Measurements from ENCODE around the gene F10.

F10 gene

DNA sequence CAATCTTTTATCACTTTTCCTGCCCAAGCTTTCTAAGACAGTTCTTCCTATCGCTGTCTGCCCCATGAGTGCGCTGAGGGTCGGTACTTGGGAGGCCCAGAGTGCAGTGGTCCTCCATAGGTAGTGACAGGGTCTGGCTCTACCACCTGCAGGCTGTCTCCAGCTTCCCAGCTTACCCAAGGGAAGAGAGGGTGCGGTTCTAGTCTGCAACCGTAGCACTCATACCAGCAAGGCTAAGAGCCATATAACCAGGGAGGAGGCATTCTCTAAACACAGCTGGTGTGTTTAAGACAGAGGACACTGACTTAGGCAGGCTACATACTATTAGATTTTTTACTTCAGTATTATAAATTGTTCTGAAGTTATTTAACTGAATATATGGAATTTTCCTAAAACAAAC, 44.1 kb downstream of the F10 start:
- Mint-ChIP-seq H3K27ac (no peak overlapping the region), H3K4me3 (no peak overlapping the region), H3K27me3 (peaks cover 3% of the 10 kb centered on the region), H3K36me3 (ENCODE audit: low read depth) (peaks cover 32% of the 10 kb centered on the region), H3K9me3 (peaks cover 7% of the 10 kb centered on the region), H3K4me1 (ENCODE audit: low read depth) (peaks cover 24% of the 10 kb centered on the region)

DNA sequence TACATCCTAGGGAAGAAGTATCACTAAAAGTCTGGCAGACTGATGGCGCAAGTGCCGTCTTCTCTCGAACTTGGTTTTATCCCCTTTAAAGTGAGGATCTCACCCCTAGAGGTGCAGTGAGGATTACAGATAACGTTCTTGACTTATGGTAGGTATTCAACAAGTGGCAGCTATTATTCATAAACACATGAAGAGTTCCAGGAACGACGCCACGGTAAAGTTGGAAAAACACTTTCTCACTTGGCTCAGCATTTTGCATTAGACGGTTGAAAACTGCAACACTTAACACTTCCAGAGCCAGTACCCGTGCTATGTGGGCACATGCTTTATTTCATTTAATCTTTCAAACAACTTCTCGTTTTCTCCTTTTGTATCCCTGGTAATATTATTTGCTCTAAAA, 44.6 kb downstream of the F10 start:
- Mint-ChIP-seq H3K27me3 (peaks cover 3% of the 10 kb centered on the region), H3K27ac (no peak overlapping the region), H3K4me3 (no peak overlapping the region), H3K36me3 (ENCODE audit: low read depth) (peaks cover 35% of the 10 kb centered on the region), H3K4me1 (ENCODE audit: low read depth) (peaks cover 24% of the 10 kb centered on the region), H3K9me3 (peaks cover 7% of the 10 kb centered on the region)

DNA sequence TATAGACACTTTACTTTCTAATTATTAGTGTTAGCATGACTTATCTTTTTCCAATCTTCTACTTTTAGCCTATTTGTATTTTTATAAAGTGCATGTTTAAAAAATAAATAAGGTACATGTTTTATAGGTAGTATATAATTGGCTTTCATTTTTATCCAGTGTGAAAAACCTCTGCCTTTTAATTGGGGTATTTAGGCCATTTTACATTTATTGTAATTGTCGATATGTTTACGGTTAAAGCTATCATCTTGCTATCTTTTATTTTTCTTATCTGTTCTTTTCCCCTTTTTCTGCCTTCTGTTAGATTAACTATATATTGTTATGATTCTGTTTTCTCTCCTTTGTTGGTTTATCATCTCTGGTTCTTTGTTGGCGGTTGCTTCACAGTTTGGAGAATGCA, 45.0 kb downstream of the F10 start:
- peaks cover 7% of the 10 kb centered on the region for H3K9me3 Mint-ChIP-seq
- no peak overlapping the region for H3K4me3 Mint-ChIP-seq
- peaks cover 3% of the 10 kb centered on the region for H3K27me3 Mint-ChIP-seq
- H3K36me3 Mint-ChIP-seq (ENCODE audit: low read depth): peaks cover 38% of the 10 kb centered on the region
- H3K27ac Mint-ChIP-seq: no peak overlapping the region
- H3K4me1 Mint-ChIP-seq (ENCODE audit: low read depth): peaks cover 24% of the 10 kb centered on the region

DNA sequence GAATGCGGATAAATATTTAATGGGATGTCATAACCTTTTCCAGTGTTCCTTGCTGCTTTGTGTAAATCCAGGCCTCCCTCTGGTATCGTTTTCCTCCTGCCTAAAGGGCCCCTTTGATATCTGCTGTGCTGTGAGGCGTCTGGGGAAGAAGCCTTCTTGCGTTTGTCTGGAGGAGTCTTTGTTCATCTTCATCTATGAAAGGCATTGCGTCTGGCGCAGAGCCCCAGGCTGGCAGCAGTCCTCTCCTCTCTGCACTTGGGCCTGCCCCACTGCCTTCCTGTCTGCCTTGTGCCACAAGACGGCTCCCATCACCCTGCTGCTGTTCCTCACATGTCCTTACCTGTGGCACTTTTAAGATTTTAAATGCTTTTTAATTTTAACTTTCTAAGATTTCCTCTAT, 45.6 kb downstream of the F10 start:
- Mint-ChIP-seq H3K4me3 (no peak overlapping the region), H3K4me1 (ENCODE audit: low read depth) (peaks cover 21% of the 10 kb centered on the region), H3K36me3 (ENCODE audit: low read depth) (peaks cover 38% of the 10 kb centered on the region), H3K27ac (no peak overlapping the region), H3K27me3 (peaks cover 3% of the 10 kb centered on the region), H3K9me3 (peaks cover 7% of the 10 kb centered on the region)

DNA sequence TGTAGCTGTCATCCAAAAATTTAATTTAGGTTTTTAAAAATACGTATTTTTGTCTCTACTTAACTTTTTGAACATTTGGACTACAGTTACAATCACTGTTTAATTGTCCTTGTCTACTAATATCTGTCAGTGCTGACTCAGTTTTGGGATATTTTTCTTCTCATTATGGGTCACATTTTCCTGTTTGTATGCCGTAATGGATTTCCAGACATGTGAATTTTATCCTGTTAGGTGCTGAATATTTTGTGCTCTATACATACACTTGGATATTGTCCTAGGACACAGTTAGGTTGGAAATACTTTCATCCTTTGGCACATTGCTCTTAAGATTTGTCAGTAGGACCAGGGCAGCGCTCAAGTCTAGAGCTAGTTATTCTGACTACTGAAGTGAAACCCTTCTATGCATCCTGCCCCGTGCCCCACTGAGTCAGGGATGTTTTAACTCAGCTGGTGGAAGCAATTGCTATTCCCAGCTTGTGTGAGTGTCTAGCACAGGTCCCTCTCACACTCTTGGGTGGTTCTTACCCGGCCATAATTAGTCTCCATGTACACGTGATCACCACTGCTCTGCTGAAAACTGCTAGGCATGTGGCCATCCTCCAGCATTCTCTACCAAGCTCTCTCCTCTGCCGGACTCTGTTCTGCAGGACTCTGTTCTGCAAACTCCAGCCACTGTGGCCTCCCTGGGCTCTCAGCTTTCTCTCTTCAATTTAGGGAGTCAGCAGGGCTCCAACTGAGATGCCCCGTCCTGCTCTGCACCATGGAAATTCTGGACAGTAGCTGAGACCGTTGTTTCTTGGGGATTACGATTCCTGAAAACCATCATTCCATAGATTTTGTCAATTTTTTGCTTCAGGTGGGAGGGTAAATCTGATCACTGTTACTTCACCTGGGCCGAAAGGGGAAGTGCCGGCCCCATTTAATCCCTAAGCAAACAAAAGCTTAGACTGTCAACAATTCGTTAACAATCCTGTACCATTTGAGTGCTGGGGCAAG, 47.0 kb downstream of the F10 start:
- no peak overlapping the region for H3K4me3 Mint-ChIP-seq
- H3K9me3 Mint-ChIP-seq: peaks cover 7% of the 10 kb centered on the region
- H3K4me1 Mint-ChIP-seq (ENCODE audit: low read depth): peaks cover 16% of the 10 kb centered on the region
- H3K27me3 Mint-ChIP-seq: no peaks in the 10 kb centered on the region
- H3K27ac Mint-ChIP-seq: no peak overlapping the region
- H3K36me3 Mint-ChIP-seq (ENCODE audit: low read depth): peaks cover 43% of the 10 kb centered on the region

DNA sequence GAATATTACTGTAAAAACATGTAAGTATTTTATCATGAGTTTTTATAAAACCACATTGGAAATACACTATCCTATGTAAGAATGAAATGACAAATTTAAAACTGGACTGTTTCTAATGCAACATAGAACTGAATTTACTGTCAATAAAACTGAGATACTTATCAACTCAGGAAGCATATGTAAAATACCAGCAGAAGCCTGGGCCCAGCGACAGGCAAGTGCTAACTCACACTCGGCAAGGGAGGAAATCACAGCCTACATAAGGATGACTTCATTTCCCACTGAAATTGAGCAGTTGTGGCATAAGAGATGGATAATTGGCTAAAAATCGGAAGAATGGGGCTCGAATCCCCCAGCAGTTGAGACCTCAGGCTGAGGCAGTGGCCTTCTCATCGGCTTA, 47.9 kb downstream of the F10 start:
- Mint-ChIP-seq H3K27ac (no peak overlapping the region), H3K36me3 (ENCODE audit: low read depth) (peaks cover 51% of the 10 kb centered on the region)

DNA sequence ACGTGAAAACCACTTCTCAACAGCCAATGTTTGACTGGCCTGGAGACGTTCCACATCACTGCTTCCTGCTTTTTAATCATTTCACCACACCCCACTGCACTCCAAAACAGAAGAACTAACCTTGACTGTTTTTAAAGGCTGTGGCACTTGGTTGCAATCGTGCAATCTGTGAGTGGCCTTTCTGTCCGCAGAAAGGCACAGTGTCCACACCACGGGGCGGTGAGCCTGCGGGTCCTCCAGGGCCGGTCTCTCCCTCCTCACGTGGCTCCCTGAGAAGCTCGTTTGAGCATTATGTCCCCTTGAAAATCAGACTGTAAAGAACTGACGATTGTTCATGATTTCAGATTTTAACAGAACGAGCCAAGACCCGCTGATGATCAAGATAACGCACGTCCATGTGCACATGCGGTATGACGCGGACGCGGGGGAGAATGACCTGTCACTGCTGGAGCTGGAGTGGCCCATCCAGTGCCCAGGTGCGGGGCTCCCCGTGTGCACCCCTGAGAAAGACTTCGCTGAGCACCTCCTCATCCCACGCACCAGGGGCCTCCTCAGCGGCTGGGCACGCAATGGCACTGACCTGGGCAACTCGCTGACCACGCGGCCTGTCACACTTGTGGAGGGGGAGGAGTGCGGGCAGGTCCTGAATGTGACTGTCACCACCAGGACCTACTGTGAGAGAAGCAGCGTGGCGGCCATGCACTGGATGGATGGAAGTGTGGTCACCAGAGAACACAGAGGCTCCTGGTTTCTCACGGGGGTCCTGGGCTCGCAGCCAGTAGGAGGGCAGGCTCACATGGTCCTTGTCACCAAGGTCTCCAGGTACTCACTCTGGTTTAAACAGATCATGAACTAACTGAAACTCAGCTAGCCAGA, 48.9 kb downstream of the F10 start:
- H3K9me3 Mint-ChIP-seq: peaks cover 7% of the 10 kb centered on the region
- H3K4me3 Mint-ChIP-seq: no peak overlapping the region
- H3K4me1 Mint-ChIP-seq (ENCODE audit: low read depth): peaks cover 11% of the 10 kb centered on the region
- H3K36me3 Mint-ChIP-seq (ENCODE audit: low read depth): peaks cover 58% of the 10 kb centered on the region
- no peaks in the 10 kb centered on the region for H3K27me3 Mint-ChIP-seq
- no peak overlapping the region for H3K27ac Mint-ChIP-seq

More for the DNA sequence above, 47.9 kb downstream of the F10 start:
- Mint-ChIP-seq H3K4me3 (no peak overlapping the region), H3K9me3 (peaks cover 7% of the 10 kb centered on the region), H3K4me1 (ENCODE audit: low read depth) (peaks cover 16% of the 10 kb centered on the region), H3K27me3 (no peaks in the 10 kb centered on the region)

DNA sequence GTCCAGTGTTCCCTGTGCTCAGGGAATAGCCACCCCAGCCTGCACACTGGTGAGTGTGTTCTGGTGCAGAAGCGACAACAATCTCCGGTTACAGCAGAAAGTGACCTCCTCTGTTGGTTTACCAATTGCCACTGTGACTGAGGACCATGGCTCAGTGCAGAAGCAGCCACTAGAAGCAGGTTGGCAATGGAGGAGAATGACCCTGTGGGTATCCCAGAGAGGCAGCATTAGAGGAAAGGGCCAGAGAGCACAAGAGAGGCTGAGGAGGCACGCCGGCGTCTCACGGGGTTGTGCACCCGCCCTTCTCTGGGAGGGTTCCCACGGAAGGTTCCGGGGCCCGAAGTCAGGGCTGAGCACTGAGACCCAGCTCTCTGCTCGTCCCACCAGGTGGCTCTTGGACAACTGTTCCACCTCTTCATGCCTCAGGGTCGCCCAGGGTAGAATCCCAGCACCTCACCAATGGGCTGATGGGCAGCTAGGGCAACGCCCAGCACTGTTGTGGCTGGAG, 49.9 kb downstream of the F10 start:
- H3K4me3 Mint-ChIP-seq: no peak overlapping the region
- no peaks in the 10 kb centered on the region for H3K27me3 Mint-ChIP-seq
- H3K9me3 Mint-ChIP-seq: peaks cover 7% of the 10 kb centered on the region
- H3K27ac Mint-ChIP-seq: no peak overlapping the region
- peaks cover 55% of the 10 kb centered on the region for H3K36me3 Mint-ChIP-seq (ENCODE audit: low read depth)
- peaks cover 9% of the 10 kb centered on the region for H3K4me1 Mint-ChIP-seq (ENCODE audit: low read depth)

DNA sequence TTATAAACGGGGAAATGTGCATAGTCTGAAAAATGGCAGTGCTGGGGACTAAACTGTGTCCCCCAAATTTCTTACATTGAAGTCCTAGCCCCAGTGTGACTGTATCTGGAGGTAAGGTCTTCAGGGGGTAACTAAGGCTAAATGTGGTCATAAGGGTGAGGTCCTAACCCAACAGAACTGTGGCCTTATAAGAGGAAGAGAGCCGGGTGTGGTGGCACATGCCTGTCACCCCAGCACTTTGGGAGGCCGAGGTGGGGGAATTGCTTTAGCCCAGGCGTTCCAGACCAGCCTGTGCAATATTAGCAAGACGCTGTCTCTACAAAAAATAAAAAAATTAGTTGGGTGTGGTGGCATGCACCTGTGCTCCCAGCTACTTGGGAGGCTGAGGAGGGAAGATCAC, 53.7 kb downstream of the F10 start:
- Mint-ChIP-seq H3K4me3 (no peak overlapping the region), H3K27ac (peak overlapping the region; percentile 17)

DNA sequence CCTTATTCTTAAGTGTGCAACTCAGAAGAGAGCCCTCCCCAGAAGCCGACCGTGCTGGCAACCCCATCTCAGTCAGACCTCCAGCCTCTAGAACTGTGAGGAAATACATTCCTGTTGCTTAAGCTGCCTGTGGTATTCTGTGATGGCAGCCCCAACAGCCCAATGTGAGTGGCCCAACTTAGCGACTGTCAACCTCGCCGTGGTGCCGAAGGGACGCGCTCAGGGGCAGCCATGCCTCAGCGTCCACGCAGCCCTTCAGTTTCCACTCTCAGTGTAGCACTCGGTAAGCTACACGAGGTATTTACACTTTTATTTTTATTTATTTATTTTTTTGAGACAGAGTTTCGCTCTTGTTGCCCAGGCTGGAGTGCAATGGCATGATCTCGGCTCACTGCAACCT, 54.2 kb downstream of the F10 start:
- Mint-ChIP-seq H3K9me3 (no peaks in the 10 kb centered on the region), H3K27me3 (no peaks in the 10 kb centered on the region), H3K4me1 (ENCODE audit: low read depth) (peaks cover 8% of the 10 kb centered on the region), H3K36me3 (ENCODE audit: low read depth) (peaks cover 64% of the 10 kb centered on the region), H3K4me3 (no peak overlapping the region), H3K27ac (no peak overlapping the region)

More for the DNA sequence above, 53.7 kb downstream of the F10 start:
- Mint-ChIP-seq H3K27me3 (no peaks in the 10 kb centered on the region), H3K9me3 (no peaks in the 10 kb centered on the region), H3K4me1 (ENCODE audit: low read depth) (peaks cover 8% of the 10 kb centered on the region), H3K36me3 (ENCODE audit: low read depth) (peaks cover 63% of the 10 kb centered on the region)

DNA sequence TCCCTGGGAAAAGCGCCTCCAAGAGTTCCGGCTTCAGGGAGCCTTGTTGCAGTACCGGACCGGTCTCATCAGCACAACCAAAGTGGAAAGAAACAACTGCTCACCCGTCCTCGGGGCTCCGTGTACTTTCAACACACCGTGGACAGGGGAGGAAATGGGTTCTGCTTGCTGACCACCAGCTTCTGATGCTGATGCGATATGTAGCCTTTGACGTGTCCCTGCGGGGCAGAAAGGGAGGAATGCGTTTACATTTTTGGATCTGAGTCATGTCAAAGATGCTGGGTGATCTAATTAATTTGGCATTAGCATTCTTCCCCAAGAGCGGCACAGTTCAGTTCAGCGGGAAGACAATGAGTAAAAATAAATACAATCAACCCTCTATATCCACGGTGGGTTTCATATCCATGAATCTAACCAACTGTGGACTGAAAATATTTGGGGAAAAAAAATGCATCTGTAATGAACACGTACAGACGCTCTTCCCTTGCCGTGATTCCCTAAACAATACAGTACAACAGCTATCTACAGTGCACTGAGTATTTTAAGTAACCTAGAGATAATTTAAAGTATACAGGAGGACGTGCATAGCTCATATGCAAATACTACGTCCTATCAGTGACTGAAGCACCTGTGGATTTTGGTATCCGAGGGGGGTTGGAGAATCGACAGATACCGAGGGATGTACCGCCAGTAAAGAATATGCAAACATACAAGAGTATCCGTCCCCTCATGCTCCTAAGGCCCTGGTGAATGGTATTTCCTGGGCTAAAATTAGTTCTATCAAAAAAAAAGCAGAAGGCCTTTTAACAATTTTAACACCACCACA, 55.7 kb downstream of the F10 start:
- no peak overlapping the region for H3K27ac Mint-ChIP-seq
- no peak overlapping the region for H3K4me3 Mint-ChIP-seq
- peaks cover 13% of the 10 kb centered on the region for H3K4me1 Mint-ChIP-seq (ENCODE audit: low read depth)
- H3K27me3 Mint-ChIP-seq: no peaks in the 10 kb centered on the region
- no peaks in the 10 kb centered on the region for H3K9me3 Mint-ChIP-seq
- peaks cover 69% of the 10 kb centered on the region for H3K36me3 Mint-ChIP-seq (ENCODE audit: low read depth)

DNA sequence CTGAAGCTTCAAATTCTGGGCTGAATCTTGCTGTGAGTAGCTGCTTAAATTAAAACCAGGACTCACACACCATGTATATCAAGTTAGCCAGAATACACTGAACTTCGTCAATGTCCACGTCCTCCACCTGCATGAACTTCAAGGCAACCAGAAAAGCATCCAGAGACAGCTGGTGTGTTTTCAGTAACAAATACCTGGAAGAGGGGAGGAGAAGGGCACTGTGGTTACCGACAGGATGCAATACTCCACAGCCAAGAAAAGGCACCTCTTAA, 56.2 kb downstream of the F10 start:
- H3K36me3 Mint-ChIP-seq (ENCODE audit: low read depth): peaks cover 74% of the 10 kb centered on the region
- H3K9me3 Mint-ChIP-seq: no peaks in the 10 kb centered on the region
- H3K4me3 Mint-ChIP-seq: no peak overlapping the region
- H3K27ac Mint-ChIP-seq: no peak overlapping the region
- no peaks in the 10 kb centered on the region for H3K27me3 Mint-ChIP-seq
- peaks cover 17% of the 10 kb centered on the region for H3K4me1 Mint-ChIP-seq (ENCODE audit: low read depth)

DNA sequence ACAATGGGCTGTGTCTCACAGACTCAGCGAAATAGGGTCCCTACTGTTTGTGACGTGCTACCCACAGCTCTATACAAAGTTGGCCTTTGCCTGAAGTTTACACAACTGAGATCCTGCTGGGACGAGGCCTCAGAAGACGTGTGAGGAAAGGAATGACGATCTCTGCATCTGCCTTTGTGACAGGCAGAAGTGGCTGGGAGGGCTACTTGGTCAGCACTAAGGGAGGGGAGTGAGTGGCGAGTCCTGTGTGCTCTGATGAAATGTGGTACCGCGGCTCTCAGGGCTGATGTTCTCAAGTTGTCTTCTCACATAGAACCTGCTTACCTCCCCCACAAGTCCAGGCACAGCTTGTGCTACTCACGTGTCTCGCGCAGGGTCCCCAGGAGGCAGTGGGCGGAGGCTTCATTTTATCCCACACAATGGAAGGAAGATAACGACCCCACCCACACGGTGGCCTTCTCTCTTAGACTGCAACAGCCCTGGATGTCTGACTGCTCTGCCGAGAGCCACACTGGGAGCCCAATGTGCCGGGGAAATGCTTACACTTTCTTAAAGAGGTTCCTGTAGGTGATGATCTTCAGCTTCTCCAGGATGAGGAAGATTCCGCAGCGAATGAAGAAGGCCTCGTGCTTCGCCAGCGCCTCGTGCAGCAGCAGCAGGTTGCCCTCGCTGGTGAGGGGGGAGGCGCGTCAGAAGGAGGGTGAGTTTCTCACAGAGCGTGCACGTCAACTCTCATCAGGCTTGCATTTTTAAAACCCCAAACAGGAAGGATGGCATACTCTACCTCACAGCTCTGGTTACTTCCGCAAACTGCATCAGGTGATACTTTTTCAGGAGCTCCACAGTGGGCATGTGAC, 57.0 kb downstream of the F10 start:
- Mint-ChIP-seq H3K36me3 (ENCODE audit: low read depth) (peaks cover 73% of the 10 kb centered on the region), H3K27ac (no peak overlapping the region), H3K27me3 (no peaks in the 10 kb centered on the region), H3K4me1 (ENCODE audit: low read depth) (peaks cover 17% of the 10 kb centered on the region), H3K9me3 (no peaks in the 10 kb centered on the region), H3K4me3 (no peak overlapping the region)

DNA sequence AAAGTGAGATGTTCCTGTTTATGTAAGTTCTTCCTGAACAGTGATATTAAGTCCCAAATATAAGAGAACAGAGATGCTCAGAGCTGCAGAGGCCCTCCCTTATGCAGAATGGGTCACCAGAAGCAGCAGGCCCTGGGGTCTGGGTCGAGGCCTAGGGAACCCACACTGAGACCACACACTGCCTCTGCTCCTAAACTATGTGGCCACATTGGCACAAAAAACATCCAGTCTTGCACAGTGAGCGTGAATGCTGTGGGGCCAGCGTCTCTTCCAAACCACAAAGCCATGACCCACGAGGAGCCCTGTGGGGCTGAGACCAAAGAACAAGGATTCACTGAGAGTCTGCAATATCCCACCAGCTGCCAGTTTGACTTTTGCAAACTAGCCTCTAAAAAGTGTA, 59.4 kb downstream of the F10 start:
- Mint-ChIP-seq H3K36me3 (ENCODE audit: low read depth) (peaks cover 74% of the 10 kb centered on the region), H3K4me1 (ENCODE audit: low read depth) (peaks cover 35% of the 10 kb centered on the region), H3K27me3 (no peaks in the 10 kb centered on the region), H3K27ac (no peak overlapping the region), H3K9me3 (no peaks in the 10 kb centered on the region), H3K4me3 (no peak overlapping the region)
